GM12878 (cell line): Measurements from ENCODE around the gene SYCP2. TPM values are rescaled to one million over a fixed set of nuclear protein-coding genes. Genes with fewer than 3 reads are reported as not detected.

Source experiments
- ATAC-seq: fragments of 200-7000 bp; cut with Tn5 transposase; 3 replicates; pipeline ENCODE4 v1.9.1; 2020; ENCODE audit warnings: mild to moderate bottlenecking, moderate library complexity
- BruUV-seq: library from RNA; stranded (reverse); fragments of 400-500 nt; replicated peaks from 2 replicates; lab custom pipeline; 2021; lab: Mats Ljungman, UMichigan
- CTCF ChIA-PET: fragments of 300-600 bp; sonication (Branson Sonifier 250); formaldehyde crosslinking; extraction: SDS; loops from one replicate; lab custom pipeline; 2021; ENCODE audit warnings: inconsistent platforms; lab: Yijun Ruan, JAX
- POLR2A ChIA-PET: fragments of 350-600 bp; formaldehyde crosslinking; extraction: SDS; loops from one replicate; lab custom pipeline; 2021; ENCODE audit warnings: inconsistent platforms; lab: Charles Lee
- RAD21 ChIA-PET: fragments of 300-600 bp; sonication (Branson Sonifier 250); formaldehyde crosslinking; loops from one replicate; lab custom pipeline; 2023; ENCODE audit warnings: antibody characterized with exemption; ENCODE audit not compliant: unreplicated experiment; lab: Charles Lee
- SMC1A ChIA-PET: fragments of 300-600 bp; sonication (Branson Sonifier 250); formaldehyde crosslinking; loops from one replicate; lab custom pipeline; 2023; ENCODE audit not compliant: unreplicated experiment, uncharacterized antibody; lab: Charles Lee
- DNase-seq: peaks from one replicate; pipeline ENCODE4 v3.0.0-alpha.2; 2011; ENCODE audit warnings: low read depth, low spot score
- FAIRE-seq: peaks from 3 replicates; lab custom pipeline; 2011; peaks lifted over from hg19 to GRCh38; lab: Jason Lieb, UNC
- H2AFZ ChIP-seq: 2 replicates; pipeline ENCODE4 v1.6.0; 2011; ENCODE audit warnings: low read depth, low read length, control low read depth; ENCODE audit not compliant: control insufficient read depth
- H3K27ac ChIP-seq: 2 replicates; pipeline ENCODE4 v1.5.1; 2011; ENCODE audit warnings: control low read depth; ENCODE audit not compliant: control insufficient read depth, insufficient read depth
- H3K27me3 ChIP-seq, 2 experiments: replicated peaks in 1 of 2; 2 replicates each; pipeline versions ENCODE4 v1.6.0 to v1.6.1; 2011; ENCODE audit warnings: low read length in 1 of 2; ENCODE audit not compliant: control insufficient read depth in 2 of 2, insufficient read depth in 2 of 2
- H3K36me3 ChIP-seq, 2 experiments: 2 replicates each; pipeline ENCODE4 v1.5.1; 2011; ENCODE audit warnings: low read length in 1 of 2; ENCODE audit not compliant: control insufficient read depth in 2 of 2, insufficient read depth in 2 of 2
- H3K4me1 ChIP-seq: 2 replicates; pipeline ENCODE4 v1.6.1; 2011; ENCODE audit warnings: mild to moderate bottlenecking, low read length, moderate library complexity, mixed read lengths; ENCODE audit not compliant: control insufficient read depth, insufficient read depth
- H3K4me2 ChIP-seq: 2 replicates; pipeline ENCODE4 v1.6.0; 2011; ENCODE audit warnings: control low read depth; ENCODE audit not compliant: control insufficient read depth, insufficient read depth
- H3K4me3 ChIP-seq: fragments of 200-600 bp; sonication (generic); 2 replicates; pipeline ENCODE4 v1.5.1; 2016
- H3K79me2 ChIP-seq: 2 replicates; pipeline ENCODE4 v1.6.0; 2011; ENCODE audit warnings: low read length; ENCODE audit not compliant: control insufficient read depth, insufficient read depth
- H3K9ac ChIP-seq: 2 replicates; pipeline ENCODE4 v1.8.0; 2011; ENCODE audit warnings: low read length, control low read depth, mixed read lengths; ENCODE audit not compliant: control insufficient read depth, insufficient read depth
- H3K9me3 ChIP-seq: replicated peaks from 3 replicates; pipeline ENCODE4 v1.5.1; 2011; ENCODE audit warnings: mild to moderate bottlenecking, low read length; ENCODE audit not compliant: control insufficient read depth, insufficient read depth
- H4K20me1 ChIP-seq: 2 replicates; pipeline ENCODE4 v1.6.0; 2011; ENCODE audit not compliant: control insufficient read depth, insufficient read depth
- BCL11A ChIP-seq: IDR thresholded peaks from 2 replicates; pipeline ENCODE4 v1.6.1; 2011; ENCODE audit warnings: low read depth, low read length
- BMI1 ChIP-seq: fragments of 450-650 bp; IDR thresholded peaks from 2 replicates; pipeline ENCODE4 v1.6.1; 2016; ENCODE audit warnings: mild to moderate bottlenecking, moderate library complexity, borderline replicate concordance
- CHD4 ChIP-seq: fragments of 200-600 bp; sonication (generic); IDR thresholded peaks from 2 replicates; pipeline ENCODE4 v1.6.1; 2016; ENCODE audit warnings: mild to moderate bottlenecking
- CREB1 ChIP-seq: IDR thresholded peaks from 2 replicates; pipeline ENCODE4 v1.6.1; 2012; ENCODE audit warnings: low read depth, mild to moderate bottlenecking, inconsistent platforms
- CUX1 ChIP-seq: IDR thresholded peaks from 2 replicates; pipeline ENCODE4 v1.6.1; 2012; ENCODE audit warnings: improper control_type of control experiment, low read depth, low read length; ENCODE audit not compliant: insufficient replicate concordance
- EP300 ChIP-seq, 2 experiments: fragments of 150-350 bp in 1 of 2; IDR thresholded peaks; 2 replicates each; pipeline ENCODE4 v1.6.1; 2011 to 2012; ENCODE audit warnings: low read depth in 2 of 2, low read length in 2 of 2, borderline replicate concordance in 1 of 2, improper control_type of control experiment in 1 of 2, inconsistent platforms in 1 of 2; ENCODE audit not compliant: control insufficient read depth in 1 of 2
- KAT2A ChIP-seq: conservative IDR thresholded peaks from 2 replicates; pipeline ENCODE4 v1.6.1; 2011; ENCODE audit warnings: low read depth, low read length; ENCODE audit not compliant: control insufficient read depth
- MEF2A ChIP-seq: IDR thresholded peaks from 2 replicates; pipeline ENCODE4 v1.6.1; 2011; ENCODE audit warnings: low read depth, mild to moderate bottlenecking, low read length, moderate library complexity; ENCODE audit not compliant: insufficient read depth
- MLLT1 ChIP-seq: fragments of 450-650 bp; IDR thresholded peaks from 2 replicates; pipeline ENCODE4 v1.6.1; 2016; ENCODE audit warnings: mild to moderate bottlenecking
- MYC ChIP-seq: IDR thresholded peaks from 2 replicates; pipeline ENCODE4 v1.6.1; 2011; ENCODE audit warnings: mild to moderate bottlenecking, low read length, moderate library complexity, inconsistent platforms; ENCODE audit not compliant: insufficient read depth, insufficient replicate concordance, insufficient read length, severe bottlenecking
- NFYA ChIP-seq: IDR thresholded peaks from 2 replicates; pipeline ENCODE4 v1.6.1; 2011; ENCODE audit warnings: low read depth, mild to moderate bottlenecking, low read length, improper control_type of control experiment, borderline replicate concordance
- PML ChIP-seq: IDR thresholded peaks from 2 replicates; pipeline ENCODE4 v1.6.1; 2012; ENCODE audit warnings: low read length, inconsistent platforms
- RCOR1 ChIP-seq: conservative IDR thresholded peaks from 2 replicates; pipeline ENCODE4 v1.6.1; 2012; ENCODE audit warnings: low read depth, low read length, improper control_type of control experiment
- RELA ChIP-seq: fragments of 450-650 bp; IDR thresholded peaks from 2 replicates; pipeline ENCODE4 v1.8.0; 2014; ENCODE audit warnings: borderline replicate concordance; ENCODE audit not compliant: partially characterized antibody
- SIN3A ChIP-seq: IDR thresholded peaks from 2 replicates; pipeline ENCODE4 v1.6.1; 2012; ENCODE audit warnings: low read depth, low read length, improper control_type of control experiment
- TCF3 ChIP-seq: IDR thresholded peaks from 2 replicates; pipeline ENCODE4 v1.6.1; 2012; ENCODE audit warnings: low read depth, mild to moderate bottlenecking, low read length, borderline replicate concordance; ENCODE audit not compliant: insufficient read depth
- WGBS: methylation state at CpG from one replicate; pipeline ENCODE4 v1.1.6; 2016; ENCODE audit warnings: low lambda C conversion rate; ENCODE audit not compliant: insufficient replicate concordance, insufficient coverage; ENCODE audit errors: missing lambda C conversion rate; 5-methylcytosine and 5-hydroxymethylcytosine counted together
- in situ Hi-C: fragments of 300-500 bp; cut with MboI; formaldehyde crosslinking; loops from 9 replicates; pipeline ENCODE4 v1.14.3; 2018; ENCODE audit warnings: mixed read lengths
- intact Hi-C: fragments of 100-400 bp; cut with micrococcal nuclease; formaldehyde crosslinking; loops from one replicate; pipeline ENCODE4 v1.14.2; 2022; ENCODE audit not compliant: unreplicated experiment
- polyA plus RNA-seq, 11 experiments: library from polyadenylated mRNA; depleted of rRNA in 4 of 11; unstranded in 6 of 11; stranded (reverse) in 5 of 11; fragments of >200 nt; fragmentation: Nextera tagmentation in 4 of 11; fragmentation: Illumina TruSeq in 1 of 11; extraction: Ambion mirVana in 4 of 11; extraction: Trizol in 1 of 11; gene quantifications; 1 replicate in 1 of 11; 2 replicates in 10 of 11; pipeline versions ENCODE4 v1.2.1 to v1.2.3, GENCODE V29; 2011 to 2016; ENCODE audit warnings: inconsistent platforms in 2 of 11, missing spikeins in 2 of 11, low read depth in 1 of 11
- total RNA-seq, 4 experiments: library from RNA; depleted of rRNA in 3 of 4; stranded (reverse); fragments of >200 nt in 3 of 4; fragmentation: Illumina TruSeq in 1 of 4; extraction: Trizol in 1 of 4; gene quantifications; 2 replicates each; pipeline versions ENCODE4 v1.2.1 to v1.2.3, GENCODE V29; 2013 to 2021

SYCP2 gene
- total and polyA plus RNA-seq, 10 of the 15 experiments (the other 5 are each of a cell fraction or from before 2014, with no cell fraction given), result 0.01 to 0.18 (median 0.09) TPM; not detected in 2

- no peak for TF ChIP-seq CUX1
Observed at GRCh38 chr20:59863058-59863457, 70.4 kb downstream of the SYCP2 start (continued).

- H3K4me2 ChIP-seq, result no peak overlapping the region
- DNase-seq, result no peak
- no peak overlapping the region for H2AFZ ChIP-seq
- no peaks in the 10 kb centered on the region for H4K20me1 ChIP-seq
- no peak overlapping the region for H3K9ac ChIP-seq
- H3K27ac ChIP-seq, result no peak overlapping the region
- 58% methylated on average over 4 of the region's 4 CpGs for WGBS
- no peaks in the 10 kb centered on the region for H3K79me2 ChIP-seq
- no peaks in the 10 kb centered on the region for H3K27me3 ChIP-seq
- BruUV-seq, result no TSS peak
- H3K4me1 ChIP-seq, result no peaks in the 10 kb centered on the region
- H3K36me3 ChIP-seq, result no peaks in the 10 kb centered on the region
- SMC1A ChIA-PET, result interaction anchor here (1.0 kb wide), 1 partner anchor 11 kb away, joined by 4 read pairs; no protein-coding TSS in a partner anchor
- intact Hi-C loops, result no loop called here
- H3K4me3 ChIP-seq, result no peak overlapping the region
- POLR2A ChIA-PET, result no interaction called here
- in situ Hi-C loops, result no loop called here
- no peak for ATAC-seq
- H3K9me3 ChIP-seq, result no peaks in the 10 kb centered on the region
- CTCF ChIA-PET, result no interaction called here
- RAD21 ChIA-PET, result no interaction called here
- FAIRE-seq, result no peak
- TF ChIP-seq TCF3 (no peak), KAT2A (no peak), RELA (no peak), NFYA (no peak), BMI1 (no peak), SIN3A (no peak), MYC (no peak), BCL11A (no peak), RCOR1 (no peak), EP300 (IDR thresholded peaks at IDR 0.05; ENCODE audit: borderline replicate concordance in 1 of 2, control insufficient read depth in 1 of 2, low read depth in 2 of 2, low read length in 2 of 2) (no peak), PML (no peak), CHD4 (no peak), MEF2A (no peak), MLLT1 (no peak), CREB1 (no peak)
Observed at GRCh38 chr20:59861401-59861800, 72.0 kb downstream of the SYCP2 start.
